GM12801 (cell line): ENCODE results near the gene INPP4A.

Experiments used
- TF ChIP-seq, protein P1 (sequence below): IDR thresholded peaks from one replicate; pipeline ENCODE4 v1.5.1; 2011; ENCODE audit warnings: control low read depth; ENCODE audit not compliant: insufficient read length; ENCODE audit errors: extremely low read depth

The INPP4A gene

DNA sequence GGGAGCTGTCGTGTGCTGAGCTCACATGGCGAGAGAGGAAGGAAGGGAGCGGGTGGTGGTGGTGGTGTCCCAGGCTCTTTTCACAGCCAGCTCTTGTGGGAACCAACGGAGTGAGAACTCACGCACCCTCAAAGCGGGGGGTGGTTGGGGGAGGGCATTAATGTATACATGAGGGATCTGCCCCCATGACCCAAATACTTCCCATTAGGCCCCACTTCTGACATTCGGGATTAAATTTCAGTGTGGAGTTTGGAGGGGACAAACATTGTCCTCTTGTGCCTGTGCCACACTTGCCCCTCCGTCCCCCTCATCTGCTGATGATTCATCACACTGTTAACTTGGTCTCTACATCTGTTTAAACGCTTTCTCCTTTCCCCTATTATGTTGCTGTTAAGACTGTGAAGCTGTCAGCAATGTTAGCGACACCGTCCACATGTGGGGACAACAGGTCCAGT is 22.5 kb downstream of the INPP4A start:
- TF ChIP-seq, protein P1, sequence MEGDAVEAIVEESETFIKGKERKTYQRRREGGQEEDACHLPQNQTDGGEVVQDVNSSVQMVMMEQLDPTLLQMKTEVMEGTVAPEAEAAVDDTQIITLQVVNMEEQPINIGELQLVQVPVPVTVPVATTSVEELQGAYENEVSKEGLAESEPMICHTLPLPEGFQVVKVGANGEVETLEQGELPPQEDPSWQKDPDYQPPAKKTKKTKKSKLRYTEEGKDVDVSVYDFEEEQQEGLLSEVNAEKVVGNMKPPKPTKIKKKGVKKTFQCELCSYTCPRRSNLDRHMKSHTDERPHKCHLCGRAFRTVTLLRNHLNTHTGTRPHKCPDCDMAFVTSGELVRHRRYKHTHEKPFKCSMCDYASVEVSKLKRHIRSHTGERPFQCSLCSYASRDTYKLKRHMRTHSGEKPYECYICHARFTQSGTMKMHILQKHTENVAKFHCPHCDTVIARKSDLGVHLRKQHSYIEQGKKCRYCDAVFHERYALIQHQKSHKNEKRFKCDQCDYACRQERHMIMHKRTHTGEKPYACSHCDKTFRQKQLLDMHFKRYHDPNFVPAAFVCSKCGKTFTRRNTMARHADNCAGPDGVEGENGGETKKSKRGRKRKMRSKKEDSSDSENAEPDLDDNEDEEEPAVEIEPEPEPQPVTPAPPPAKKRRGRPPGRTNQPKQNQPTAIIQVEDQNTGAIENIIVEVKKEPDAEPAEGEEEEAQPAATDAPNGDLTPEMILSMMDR, result no peak

DNA sequence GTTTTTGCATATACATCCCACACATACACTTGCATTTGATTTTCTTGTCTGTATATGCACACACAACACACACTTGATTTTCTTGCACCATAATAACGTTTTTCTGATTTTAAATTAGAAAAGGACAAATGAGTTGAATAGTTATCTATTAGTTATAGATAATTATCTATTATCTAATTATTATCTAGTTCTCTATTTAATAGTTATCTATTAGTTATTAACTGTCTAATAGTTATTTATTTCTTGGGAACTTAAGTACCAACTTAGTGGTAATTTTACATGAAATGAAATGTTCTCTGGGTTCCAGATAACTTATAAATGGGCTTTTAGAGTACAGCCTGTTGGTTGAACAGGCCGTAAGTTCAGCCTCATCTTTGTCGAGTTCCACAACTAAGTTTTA is 23.0 kb downstream of the INPP4A start:
- TF ChIP-seq, protein P1, result no peak

DNA sequence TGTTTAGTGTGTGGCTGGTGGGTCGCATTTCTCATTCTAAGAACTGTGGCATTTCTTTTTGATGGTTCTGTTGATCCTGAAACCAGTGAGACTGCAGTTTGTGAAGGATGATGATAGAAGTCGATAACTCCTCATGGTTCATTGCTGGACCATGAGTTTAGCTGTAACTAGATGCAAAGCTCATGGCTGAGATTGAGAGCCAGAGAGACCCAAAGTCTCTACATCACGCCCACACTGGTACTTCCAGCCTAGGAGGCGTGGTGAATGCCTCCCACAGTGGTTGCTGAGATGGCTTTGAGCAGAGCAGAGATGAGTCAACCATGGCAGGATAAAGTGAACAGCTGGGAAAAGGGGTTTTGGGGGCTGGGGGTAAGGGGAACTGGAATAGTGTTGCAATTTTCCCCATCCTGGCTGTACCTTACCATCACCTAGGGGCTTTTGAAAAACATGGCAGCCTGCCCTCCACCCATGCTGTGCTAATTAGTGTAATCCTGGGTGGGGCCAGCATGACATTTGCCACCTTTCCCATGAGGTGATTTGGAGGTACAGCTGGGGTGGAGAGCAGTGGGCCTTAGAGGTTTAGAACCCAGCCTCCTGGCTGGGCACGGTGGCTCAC is 24.1 kb downstream of the INPP4A start:
- TF ChIP-seq, protein P1, result no peak

DNA sequence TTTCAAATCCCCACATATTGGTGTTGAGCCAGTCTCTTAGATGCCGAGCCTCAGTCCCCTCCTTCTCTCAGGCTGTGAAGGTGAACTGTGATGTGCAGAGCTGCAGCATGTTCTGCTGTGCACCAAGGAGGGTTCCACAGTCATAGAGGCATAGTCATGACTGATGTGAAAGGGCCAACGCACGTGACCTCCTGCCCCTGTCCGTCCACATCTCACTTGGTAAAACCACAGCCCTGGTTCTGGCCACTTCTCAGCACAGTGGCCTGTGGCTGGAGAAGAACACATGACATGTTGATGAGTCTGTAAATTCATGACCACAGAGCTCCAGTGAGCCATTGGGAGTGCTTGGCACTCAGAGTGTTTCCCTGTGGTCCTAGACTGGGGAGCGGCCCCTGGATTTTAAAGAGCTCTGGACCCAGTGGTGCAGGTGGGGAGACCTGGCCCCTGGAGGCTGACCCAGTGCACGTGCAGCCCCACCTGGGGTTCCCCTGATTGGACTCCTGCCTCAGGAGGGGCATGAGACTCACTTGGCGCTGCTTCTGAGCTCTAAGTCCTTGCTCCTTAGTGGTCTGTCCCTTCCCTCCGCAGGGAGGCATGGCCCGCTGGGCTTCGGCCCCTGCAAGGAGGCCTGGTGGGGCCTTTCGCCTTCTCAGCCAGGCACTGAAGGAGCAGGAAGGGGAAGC is 25.3 kb downstream of the INPP4A start:
- TF ChIP-seq, protein P1, result no peak

DNA sequence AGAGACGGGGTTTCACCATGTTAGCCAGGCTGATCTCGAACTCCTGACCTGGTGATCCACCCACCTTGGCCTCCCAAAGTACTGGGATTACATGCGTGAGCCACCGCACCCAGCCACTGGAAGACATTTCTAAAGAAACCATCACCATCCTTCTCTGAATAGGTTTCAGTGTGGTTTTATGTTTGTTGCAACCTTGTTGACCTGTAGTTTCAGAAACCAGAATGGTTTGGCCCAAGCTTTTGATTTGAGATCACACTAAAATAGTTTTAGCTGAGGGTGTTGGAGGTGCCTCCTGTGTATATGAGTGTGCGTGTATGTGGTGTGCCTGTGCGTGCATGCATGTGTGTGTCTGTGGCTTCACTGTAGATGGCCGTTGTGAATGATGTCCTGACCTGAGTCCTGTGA is 26.2 kb downstream of the INPP4A start:
- TF ChIP-seq, protein P1, result no peak

DNA sequence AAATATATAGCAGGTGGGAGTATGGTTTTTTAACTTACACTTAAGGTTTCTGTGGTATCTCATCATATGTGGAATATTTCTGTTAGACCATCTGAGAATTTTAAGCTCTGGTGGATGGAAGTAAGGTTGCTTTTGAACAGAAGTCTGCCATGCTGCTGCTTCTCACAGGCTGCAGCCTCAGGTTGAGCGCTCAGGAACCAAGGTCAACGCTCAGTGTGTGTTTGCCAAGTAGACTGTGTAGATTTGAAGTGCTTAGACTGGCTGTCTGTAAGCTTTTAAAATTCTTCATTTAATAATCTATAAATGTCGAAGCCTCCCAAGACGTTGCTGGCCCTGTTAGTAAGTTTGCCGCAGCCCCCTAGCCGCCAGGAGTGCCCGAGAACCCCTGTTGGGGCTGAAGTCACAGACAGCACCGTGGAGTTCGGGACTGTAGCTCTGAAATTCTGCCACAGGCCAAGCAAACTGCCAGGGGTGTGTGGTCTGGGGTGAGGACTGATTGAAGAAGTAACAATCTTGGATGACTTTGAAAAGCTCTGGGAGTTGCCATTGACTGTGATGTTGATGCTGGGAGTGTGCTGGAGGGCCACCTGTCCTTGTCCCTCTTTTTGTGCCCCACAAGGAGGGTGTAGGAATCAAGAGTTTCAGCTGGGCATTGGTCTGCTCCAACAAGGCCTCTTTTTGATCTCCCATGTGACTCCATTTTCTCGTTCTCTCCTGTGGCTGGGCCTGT is 26.9 kb downstream of the INPP4A start:
- TF ChIP-seq, protein P1, result no peak

DNA sequence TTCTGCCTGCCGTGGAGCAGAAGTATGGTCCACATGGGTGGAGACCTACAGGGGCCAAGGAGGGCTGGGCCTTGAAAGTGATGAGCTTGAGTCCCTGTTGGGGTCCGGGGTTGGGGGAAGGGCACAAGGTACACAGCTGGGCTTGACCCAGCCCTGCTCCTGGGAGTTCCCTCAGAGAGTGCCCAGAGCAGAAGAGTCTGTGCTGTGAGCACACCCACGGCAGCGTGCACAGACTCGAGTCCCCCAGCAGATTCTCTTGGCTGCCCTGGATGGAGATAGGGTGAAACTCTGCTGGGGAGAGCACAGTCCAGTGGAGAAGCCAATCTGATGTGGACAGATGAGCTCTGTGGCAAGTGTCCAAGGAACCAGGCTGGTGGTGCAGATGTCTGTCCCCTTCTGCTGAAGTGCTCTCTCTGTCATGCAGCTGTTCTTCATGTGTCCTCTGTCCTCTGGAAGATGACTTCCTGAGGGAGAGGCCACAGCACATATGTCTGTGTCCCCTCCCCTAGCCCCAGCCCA is 27.5 kb downstream of the INPP4A start:
- TF ChIP-seq, protein P1, result no peak
